GM19025 (cell line): ENCODE results near the gene NUP205.

Experiments
- ATAC-seq: cut with Tn5 transposase; IDR thresholded peaks from one replicate; pipeline ENCODE4 v1.9.1; 2021; ENCODE audit warnings: mild to moderate bottlenecking, low read depth, moderate library complexity; ENCODE audit not compliant: unreplicated experiment

Gene NUP205, protein sequence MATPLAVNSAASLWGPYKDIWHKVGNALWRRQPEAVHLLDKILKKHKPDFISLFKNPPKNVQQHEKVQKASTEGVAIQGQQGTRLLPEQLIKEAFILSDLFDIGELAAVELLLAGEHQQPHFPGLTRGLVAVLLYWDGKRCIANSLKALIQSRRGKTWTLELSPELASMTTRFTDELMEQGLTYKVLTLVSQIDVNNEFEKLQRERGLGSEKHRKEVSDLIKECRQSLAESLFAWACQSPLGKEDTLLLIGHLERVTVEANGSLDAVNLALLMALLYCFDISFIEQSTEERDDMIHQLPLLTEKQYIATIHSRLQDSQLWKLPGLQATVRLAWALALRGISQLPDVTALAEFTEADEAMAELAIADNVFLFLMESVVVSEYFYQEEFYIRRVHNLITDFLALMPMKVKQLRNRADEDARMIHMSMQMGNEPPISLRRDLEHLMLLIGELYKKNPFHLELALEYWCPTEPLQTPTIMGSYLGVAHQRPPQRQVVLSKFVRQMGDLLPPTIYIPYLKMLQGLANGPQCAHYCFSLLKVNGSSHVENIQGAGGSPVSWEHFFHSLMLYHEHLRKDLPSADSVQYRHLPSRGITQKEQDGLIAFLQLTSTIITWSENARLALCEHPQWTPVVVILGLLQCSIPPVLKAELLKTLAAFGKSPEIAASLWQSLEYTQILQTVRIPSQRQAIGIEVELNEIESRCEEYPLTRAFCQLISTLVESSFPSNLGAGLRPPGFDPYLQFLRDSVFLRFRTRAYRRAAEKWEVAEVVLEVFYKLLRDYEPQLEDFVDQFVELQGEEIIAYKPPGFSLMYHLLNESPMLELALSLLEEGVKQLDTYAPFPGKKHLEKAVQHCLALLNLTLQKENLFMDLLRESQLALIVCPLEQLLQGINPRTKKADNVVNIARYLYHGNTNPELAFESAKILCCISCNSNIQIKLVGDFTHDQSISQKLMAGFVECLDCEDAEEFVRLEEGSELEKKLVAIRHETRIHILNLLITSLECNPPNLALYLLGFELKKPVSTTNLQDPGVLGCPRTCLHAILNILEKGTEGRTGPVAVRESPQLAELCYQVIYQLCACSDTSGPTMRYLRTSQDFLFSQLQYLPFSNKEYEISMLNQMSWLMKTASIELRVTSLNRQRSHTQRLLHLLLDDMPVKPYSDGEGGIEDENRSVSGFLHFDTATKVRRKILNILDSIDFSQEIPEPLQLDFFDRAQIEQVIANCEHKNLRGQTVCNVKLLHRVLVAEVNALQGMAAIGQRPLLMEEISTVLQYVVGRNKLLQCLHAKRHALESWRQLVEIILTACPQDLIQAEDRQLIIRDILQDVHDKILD (N-terminal part only)

DNA sequence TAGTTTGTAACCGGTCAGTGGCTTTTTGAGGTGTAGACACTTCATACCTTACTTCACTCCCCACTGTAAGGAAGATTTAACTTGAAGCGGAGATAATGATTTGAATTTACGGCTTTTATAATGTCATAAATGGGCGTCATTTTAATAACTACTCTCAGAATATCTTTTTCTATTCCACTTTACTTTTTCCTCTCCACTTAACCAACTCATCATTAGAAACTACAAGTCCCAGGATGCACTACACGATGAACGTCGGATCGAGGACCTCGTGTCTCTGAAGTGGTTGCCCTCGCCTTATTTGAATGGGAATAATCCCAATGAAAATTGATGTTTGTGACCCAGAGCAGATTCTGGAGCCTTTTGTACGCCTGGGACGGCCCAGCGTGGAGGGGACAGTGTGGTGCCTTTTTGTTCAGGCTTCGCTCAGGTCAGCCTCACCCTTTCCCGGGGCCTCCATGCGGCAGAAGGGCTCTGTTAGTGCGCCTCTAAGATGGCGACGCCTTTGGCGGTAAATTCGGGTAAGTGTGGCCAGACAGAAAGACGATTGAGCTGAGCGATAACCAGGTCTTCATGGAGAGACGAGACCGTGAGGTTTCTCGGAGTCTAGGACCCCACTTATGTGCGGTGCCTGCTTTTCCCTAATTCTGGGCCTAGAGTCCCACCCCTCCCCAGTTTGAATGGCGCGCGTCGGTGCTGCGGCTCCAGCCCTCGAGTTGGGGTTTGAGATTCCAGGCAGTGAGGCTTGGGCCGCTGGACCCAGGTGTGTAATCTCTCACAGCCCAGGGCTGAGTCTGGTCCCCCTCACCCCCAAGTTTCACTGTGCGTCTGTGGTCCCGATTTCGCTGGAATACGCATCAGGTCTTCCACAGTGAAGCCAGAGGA, at the start of gene NUP205:
NUP205 (plus strand) TSS at position 463 of the 882 bp plus-strand sequence; CDS start at position 491, 28 bp downstream.
- ATAC-seq: peak; percentile 70

DNA sequence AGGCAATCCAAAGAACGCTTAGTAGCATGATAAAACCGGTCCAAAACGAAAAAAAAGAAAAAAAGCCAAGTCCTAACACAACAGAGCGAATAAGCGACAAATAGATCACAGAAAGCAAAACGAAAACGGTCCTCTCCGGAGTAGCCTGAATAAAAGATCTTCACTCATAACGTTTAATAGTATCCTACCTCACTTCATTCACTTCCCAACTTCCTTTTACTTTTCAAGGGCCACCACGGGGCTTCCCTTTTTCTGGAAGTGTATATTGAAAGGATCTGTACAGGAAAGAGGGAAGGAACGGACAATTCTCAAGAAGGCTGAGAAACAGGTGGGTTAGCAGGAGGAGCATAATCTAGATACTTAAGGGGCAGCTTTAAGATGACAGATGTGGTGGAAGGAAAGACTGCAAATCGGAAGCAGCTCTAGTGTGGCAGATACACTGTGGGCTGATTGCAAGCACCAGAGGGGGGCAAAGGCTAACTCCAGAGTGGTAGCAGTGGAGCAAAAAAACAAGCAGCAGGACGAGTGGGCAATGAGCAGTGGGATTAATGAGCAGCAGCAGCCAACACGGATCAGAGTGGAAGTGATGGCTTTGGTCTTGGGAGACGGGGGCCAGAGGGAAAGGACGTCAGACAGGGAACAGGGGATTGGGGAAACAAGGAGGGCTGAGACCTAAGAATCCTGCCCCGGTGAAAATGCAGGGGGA, 48.7 kb upstream of the NUP205 start:
- ATAC-seq: no peak

DNA sequence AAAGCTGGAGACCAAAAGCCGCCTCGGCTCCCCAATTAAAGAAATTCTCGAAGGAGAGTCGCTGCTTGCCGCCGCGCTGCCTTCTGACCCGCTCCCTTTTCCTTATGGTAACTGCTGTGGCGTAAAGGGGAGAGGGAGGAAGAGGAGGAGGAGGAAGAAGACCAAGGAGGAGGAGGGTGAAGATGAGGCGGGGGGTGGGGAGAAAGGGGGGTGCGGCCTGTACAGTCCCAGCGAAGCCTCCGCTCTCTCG, 48.2 kb upstream of the NUP205 start:
- ATAC-seq: no peak

DNA sequence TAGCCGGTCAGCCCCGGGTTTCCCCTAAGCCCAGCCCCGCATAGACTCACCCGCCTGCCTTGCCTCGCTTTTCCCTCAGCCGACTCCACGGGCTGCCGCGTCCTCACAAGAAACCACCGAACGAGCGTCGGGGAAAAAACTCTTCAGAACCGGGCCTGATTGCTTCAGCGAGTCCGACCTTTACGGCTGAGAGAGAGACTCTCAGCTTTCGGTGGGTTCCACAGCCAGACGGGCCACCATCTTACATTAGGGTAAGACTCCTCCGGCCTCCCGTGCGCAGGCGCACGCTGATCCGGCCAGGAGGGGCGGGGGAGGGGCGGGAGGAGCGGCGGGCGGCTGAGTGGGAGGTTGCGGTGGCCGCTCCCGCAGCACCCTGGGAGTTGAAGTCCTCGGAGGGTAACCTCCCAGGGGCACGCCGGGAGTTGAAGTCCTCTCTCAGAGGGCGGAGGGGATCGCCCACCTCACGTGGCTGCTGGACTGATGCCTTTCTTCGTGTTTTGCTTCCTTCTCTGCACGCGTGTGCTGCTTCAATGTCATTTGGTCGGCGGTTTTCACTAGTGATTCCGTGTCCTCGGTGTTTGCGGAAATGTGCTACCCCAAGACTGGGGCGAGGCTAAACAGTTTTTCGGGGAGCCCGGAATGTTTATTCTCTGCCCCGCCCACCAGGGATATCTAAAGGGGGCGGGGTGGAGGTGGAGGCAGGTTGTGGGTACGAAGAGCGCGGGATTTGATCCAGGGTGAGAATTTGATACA, 47.7 kb upstream of the NUP205 start, which contains the start of gene CNOT4:
CNOT4 (minus strand) TSS at position 264 of the 753 bp plus-strand sequence. CDS start 71,771 bp downstream, outside the sequence.
- ATAC-seq: peak; percentile 97

DNA sequence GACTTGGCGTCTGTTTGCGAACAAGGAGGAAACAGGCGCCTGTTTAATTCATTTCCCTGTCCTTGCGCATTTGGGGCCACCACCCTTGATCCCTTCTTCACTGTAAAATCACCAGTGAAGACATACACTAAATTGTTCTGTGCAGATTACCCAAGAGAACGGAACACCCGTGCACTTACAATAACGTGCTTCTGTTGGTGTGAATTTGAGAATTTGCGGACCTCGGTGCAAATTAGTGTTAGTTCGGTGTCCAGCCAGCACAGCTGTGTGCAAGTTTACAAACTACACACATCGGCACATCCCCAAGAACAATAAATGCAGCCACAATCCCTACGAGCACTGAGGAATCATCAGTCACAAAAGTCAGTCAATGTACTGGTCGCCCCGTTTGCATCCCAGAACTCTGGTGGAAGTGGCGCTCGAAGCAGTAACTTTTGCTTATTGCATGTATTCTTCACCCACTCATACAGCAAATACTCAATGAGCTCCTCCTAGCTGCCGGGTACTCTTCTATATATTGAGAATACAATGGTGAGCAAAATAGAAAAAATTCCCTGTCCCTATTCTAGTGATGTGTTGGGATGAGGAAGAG, 47.0 kb upstream of the NUP205 start:
- no peak for ATAC-seq

DNA sequence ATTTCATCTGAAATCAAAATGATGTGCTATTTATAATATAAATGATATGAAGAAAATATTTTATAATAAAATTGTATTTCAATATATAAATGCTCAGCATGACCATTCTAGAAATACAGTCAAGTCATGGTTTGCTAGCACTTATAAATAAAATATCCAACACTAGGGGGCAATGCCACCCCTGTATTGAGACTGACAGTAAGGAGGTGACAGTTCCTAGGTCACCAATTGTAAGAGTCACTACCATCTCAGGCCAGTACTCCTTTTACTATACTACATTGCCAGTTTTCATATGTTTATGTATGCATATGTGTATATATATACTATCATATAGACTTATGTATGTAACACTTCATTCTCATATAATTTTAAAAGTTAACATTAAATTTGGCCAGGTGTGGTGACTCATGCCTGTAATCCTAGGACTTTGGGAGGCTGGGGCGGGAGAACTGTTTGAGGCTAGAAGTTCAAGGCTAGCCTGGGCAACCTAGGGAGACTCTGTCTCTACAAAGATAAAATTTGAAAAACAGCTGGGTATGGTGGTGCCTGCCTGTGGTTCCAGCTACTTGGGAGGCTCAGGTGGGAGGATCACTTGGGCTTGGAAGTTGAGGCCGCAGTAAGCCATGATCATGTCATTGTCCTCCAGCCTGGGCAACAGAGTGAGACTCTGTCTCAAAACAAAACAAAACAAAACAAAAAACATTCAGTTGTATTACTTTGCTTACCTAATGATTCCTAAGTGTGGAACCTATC, 45.4 kb upstream of the NUP205 start:
- no peak for ATAC-seq

DNA sequence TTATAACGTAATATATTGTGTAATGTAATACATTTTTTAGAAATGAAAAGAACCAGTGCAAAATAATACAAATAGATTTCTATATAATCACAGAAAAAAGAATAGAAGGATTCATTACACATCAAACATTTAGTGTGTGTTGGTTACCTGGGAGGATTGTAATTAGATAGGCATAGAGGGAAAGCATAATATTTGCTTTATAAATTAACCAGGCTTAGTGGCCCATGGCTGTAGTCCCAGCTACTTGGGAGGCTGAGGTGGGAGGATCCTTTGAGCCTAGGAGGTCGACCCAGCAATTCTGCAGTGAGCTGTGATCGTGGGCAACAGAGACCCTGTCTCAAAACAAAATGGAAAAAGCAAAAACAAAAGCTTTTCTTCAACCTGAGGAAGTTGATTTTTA, 42.9 kb upstream of the NUP205 start:
- ATAC-seq: no peak

DNA sequence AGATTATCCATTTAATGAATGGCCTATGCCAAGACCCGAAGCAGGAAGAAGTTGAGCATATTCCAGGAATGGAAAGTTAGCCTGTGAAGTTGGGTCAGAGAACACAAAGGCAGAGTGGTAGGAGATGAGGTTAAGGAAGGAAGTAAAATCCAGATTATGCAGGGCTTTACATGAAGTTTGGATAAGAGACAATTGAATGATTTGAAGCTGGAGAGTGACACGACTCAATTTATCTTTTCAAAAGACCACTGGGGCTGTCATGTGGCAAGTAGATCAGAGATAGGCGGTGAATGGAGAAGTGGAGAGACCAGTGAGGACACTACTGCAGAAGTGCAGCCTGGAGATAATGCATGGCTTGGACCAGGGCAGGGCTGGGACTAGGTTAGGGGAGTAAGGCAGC, 40.7 kb upstream of the NUP205 start:
- ATAC-seq: no peak

DNA sequence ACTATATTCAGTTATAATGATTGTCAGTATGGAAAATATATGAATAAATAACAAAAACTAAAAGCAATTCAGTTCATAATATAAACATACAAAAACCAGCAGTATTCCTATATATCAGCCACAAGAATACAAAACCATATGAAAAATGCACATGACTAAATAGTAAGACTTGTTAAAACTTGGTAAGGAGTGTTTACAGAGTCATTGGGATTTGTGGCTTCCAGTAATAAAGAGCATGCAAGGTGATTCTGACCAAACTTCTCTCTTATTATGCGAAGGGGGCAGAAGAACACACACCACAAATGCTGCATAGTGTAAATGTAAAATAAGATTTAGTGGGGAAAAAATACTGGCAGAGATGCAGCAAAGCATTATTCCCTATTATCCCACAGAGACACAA, 39.0 kb upstream of the NUP205 start:
- no peak for ATAC-seq

DNA sequence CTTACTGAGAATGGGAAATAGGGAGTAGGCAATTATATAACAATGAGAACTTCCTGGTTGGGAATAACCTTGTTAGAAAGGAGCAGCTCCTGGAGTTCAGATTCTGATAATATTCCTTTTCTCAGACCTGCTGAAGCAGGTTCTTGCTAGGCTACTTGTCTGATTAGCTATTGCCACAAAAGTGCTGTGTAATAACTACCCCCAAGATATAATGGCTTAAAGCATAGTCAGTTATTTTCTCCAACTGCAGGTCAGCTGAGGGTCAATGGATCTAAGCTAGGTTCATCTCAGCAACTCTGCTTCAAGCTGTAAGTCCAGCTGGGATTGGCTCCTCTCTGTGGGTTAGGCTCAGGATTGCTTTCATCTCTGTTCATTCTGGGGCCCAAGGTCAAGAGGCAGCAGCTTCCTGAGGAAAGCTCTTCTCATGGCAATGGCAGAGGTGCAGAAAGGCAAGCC, 38.5 kb upstream of the NUP205 start:
- no peak for ATAC-seq

DNA sequence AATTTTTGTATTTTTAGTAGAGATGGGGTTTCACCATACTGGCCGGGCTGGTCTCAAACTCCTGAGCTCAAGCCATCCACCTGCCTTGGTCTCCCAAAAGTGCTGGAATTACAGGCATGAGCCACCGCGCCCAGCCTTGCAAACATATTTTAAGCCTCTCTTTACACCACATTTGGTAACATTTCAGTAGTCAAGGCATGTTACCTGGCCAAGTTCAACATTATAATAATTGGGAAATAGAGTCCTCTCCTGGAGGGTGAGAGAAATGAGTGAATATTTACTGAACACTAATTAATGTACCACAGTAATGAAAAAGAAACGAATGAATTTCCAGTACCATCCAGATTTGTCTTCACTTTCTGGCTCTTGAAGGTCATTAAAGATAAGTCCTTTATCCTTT, 37.8 kb upstream of the NUP205 start:
- no peak for ATAC-seq

DNA sequence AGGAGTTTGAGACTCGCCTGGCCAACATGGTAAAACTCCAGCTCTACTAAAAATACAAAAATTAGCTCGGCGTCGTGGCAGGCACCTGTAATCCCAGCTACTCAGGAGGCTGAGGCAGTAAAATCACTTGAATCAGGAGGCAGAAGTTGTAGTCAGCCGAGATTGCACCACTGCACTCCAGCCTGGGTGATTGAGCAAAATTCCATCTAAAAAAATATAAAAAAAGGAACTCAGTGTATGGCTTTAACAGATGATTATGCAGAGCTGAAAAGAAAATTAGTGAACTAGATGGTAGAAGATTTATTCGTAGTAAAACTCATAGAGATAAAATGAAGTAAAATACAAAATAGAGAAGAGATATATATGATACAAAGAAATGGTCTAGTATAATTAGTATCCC, 35.2 kb upstream of the NUP205 start:
- no peak for ATAC-seq

DNA sequence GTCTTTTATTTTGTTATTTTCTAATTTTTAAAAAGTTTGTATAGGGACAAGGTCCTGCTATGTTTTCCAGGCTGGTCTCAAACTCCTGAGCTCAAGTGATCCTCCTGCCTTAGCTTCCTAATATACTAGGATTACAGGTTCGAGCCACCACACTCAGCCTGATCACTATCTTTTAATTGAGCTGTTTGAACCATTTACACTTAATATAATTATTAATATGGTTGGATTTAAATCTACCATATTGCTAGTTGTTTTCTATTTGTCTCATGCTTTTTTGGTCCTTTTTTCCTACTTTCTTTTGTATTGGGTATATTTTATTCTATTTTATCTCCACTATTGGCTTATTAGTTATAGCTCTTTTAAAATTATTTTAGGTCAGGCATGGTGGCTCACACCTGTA, 34.6 kb upstream of the NUP205 start:
- no peak for ATAC-seq

DNA sequence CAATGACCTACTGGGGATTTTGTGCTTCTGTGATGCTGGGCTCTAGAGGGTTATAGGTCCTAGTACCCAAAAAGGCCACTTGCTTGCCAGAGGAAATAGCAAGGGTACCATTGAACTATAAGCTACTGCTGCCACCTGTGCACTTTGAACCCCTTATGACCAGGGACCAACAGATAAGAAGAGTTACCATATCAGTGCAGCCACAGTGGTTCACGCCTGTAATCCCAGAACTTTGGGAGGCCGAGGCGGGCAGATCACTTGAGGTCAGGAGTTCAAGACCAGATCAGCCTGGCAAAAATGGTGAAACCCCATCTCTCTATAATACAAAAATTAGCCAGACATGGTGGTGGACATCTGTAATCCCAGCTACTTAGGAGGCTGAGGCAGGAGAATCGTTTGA, 32.3 kb upstream of the NUP205 start:
- no peak for ATAC-seq

DNA sequence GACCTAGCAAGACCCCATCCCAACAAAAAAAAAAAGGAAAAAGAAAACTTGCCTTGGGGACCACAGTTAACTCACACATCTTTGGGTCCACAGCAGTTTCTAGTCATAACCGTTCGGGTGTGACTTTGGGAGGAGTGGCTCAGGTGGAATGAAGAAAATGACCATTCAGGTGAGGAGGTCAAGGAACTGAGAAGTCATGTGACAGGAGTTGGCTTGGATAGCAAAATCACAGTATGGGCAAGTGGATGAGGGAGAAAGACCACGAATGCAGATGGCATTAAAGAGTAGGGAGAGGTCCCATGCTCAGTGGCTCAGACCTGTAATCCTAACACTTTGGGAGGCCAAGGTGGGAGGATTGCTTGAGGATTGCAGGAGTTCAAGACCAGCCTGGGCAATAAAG, 30.7 kb upstream of the NUP205 start:
- ATAC-seq: no peak

DNA sequence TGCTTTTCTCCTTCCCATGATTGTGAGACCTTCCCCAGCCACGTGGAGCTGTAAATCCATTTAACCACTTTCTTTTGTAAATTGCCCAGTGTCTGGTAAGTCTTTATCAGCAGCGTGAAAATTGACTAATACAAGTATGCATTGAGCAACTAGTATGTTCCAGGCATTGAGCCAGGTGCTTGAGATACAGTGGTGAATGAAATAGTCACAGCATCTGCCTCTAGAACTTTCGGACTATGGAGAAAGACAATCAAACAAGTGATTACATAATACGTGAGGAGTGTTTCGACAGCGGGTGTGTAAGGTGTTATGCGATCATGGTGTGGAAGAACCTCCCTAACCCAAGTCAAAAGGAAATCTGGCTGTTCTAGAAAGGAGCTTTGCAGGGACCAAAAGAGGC, 21.6 kb upstream of the NUP205 start:
- no peak for ATAC-seq

DNA sequence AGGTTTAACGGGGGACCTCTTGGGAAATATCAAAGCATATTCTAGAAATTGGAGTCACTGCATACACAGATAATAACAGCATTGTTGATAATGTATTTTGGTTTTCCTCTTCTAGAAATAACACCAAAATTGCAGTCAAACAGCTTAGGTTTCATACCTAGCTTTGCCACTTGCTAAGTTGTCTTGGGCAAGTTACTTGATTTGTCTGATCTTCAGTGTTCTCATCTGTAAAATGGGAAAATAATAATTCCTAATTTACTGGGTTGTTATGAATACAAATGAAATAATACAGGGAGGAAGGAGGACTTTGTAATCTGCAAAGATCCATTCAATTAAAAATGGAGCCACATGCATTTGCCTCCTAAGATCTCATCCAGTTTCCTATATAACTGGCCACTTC, 20.3 kb upstream of the NUP205 start:
- no peak for ATAC-seq
